Endothelial cell of umbilical vein (primary cell): Measurements from ENCODE around the gene ALKBH6. TPM values are rescaled to one million over a fixed set of nuclear protein-coding genes. Genes with fewer than 3 reads are reported as not detected.

Source experiments
- BruUV-seq: library from RNA; stranded (reverse); fragments of 400-500 nt; replicated peaks from 2 replicates; lab custom pipeline; 2021; lab: Mats Ljungman, UMichigan
- CTCF ChIA-PET: fragments of 300-600, 350-600 bp; sonication (Branson Sonifier 250); formaldehyde crosslinking; loops from one replicate; lab custom pipeline; 2021; ENCODE audit warnings: antibody characterized with exemption, inconsistent platforms; lab: Charles Lee
- POLR2A ChIA-PET: fragments of 300-600, 350-600 bp; sonication (Branson Sonifier 250); formaldehyde crosslinking; loops from one replicate; lab custom pipeline; 2021; ENCODE audit warnings: antibody characterized with exemption, inconsistent platforms; lab: Charles Lee
- DNase-seq: peaks from one replicate; pipeline ENCODE4 v3.0.0-alpha.2; 2011; ENCODE audit warnings: low read depth, low spot score
- FAIRE-seq: peaks from 2 replicates; lab custom pipeline; 2011; peaks lifted over from hg19 to GRCh38; lab: Jason Lieb, UNC
- H2AFZ ChIP-seq: 2 replicates; pipeline ENCODE4 v1.6.0; 2012; ENCODE audit warnings: low read depth, low read length, control low read depth, inconsistent platforms
- H3K27ac ChIP-seq: 2 replicates; pipeline ENCODE4 v1.5.1; 2011; ENCODE audit warnings: low read depth, mild to moderate bottlenecking, control low read depth, low read length, moderate library complexity; ENCODE audit not compliant: insufficient read depth
- H3K27me3 ChIP-seq, 2 experiments: 2 replicates each; pipeline versions ENCODE4 v1.6.0 to v1.6.1; 2011; ENCODE audit warnings: low read length in 2 of 2, mixed read lengths in 1 of 2; ENCODE audit not compliant: control insufficient read depth in 2 of 2, insufficient read depth in 2 of 2
- H3K36me3 ChIP-seq, 2 experiments: 2 replicates in 1 of 2; 3 replicates in 1 of 2; pipeline ENCODE4 v1.5.1; 2011; ENCODE audit warnings: low read length in 2 of 2, mild to moderate bottlenecking in 1 of 2, moderate library complexity in 1 of 2; ENCODE audit not compliant: control insufficient read depth in 2 of 2, insufficient read depth in 2 of 2; ENCODE audit errors: extremely low read depth in 1 of 2
- H3K4me1 ChIP-seq: 3 replicates; pipeline ENCODE4 v1.5.1; 2011; ENCODE audit warnings: mild to moderate bottlenecking, low read length; ENCODE audit not compliant: control insufficient read depth, insufficient read depth; ENCODE audit errors: extremely low read depth
- H3K4me2 ChIP-seq: 2 replicates; pipeline ENCODE4 v1.6.1; 2011; ENCODE audit warnings: low read length, control low read depth, mixed read lengths; ENCODE audit not compliant: insufficient read depth
- H3K4me3 ChIP-seq, 3 experiments: fragments of 200-600 bp in 1 of 3; sonication (generic), shearing (Covaris generic) in 1 of 3; replicated peaks in 1 of 3; 2 replicates each; pipeline ENCODE4 v1.5.1; 2011 to 2016; ENCODE audit warnings: control low read depth in 3 of 3, low read length in 3 of 3, mild to moderate bottlenecking in 2 of 3, inconsistent platforms in 1 of 3, low read depth in 1 of 3, moderate library complexity in 1 of 3; ENCODE audit not compliant: insufficient read depth in 1 of 3
- H3K79me2 ChIP-seq: 2 replicates; pipeline ENCODE4 v1.6.0; 2012; ENCODE audit warnings: low read length, inconsistent platforms; ENCODE audit not compliant: control insufficient read depth, insufficient read depth
- H3K9ac ChIP-seq: replicated peaks from 2 replicates; pipeline ENCODE3; 2011; ENCODE audit warnings: low read length, control low read depth; ENCODE audit not compliant: insufficient read depth; ENCODE audit errors: extremely low read depth
- H3K9me1 ChIP-seq: replicated peaks from 3 replicates; pipeline ENCODE4 v1.6.0; 2011; ENCODE audit warnings: mild to moderate bottlenecking, low read length; ENCODE audit not compliant: control insufficient read depth, insufficient read depth; ENCODE audit errors: extremely low read depth
- H3K9me3 ChIP-seq: replicated peaks from 2 replicates; pipeline ENCODE4 v1.5.1; 2012; ENCODE audit warnings: low read length, inconsistent platforms; ENCODE audit not compliant: control insufficient read depth, insufficient read depth
- H4K20me1 ChIP-seq: replicated peaks from 2 replicates; pipeline ENCODE3; 2011; ENCODE audit warnings: mild to moderate bottlenecking, low read length; ENCODE audit not compliant: control insufficient read depth, insufficient read depth; ENCODE audit errors: extremely low read depth
- EZH2 ChIP-seq: IDR thresholded peaks from 2 replicates; pipeline ENCODE4 v1.6.1; 2012; ENCODE audit warnings: borderline replicate concordance, low read depth, mild to moderate bottlenecking, moderate library complexity, low read length, inconsistent platforms; ENCODE audit not compliant: severe bottlenecking
- FOS ChIP-seq: IDR thresholded peaks from 2 replicates; pipeline ENCODE4 v1.6.1; 2011; ENCODE audit warnings: mild to moderate bottlenecking, low read length, moderate library complexity, borderline replicate concordance; ENCODE audit not compliant: insufficient read depth
- GATA2 ChIP-seq: IDR thresholded peaks from 2 replicates; pipeline ENCODE4 v1.7.0; 2011; ENCODE audit warnings: low read depth, mild to moderate bottlenecking, moderate library complexity, mixed read lengths, low read length; ENCODE audit not compliant: insufficient read length, insufficient read depth
- JUN ChIP-seq: IDR thresholded peaks from 2 replicates; pipeline ENCODE4 v1.6.1; 2011; ENCODE audit warnings: borderline replicate concordance, low read depth; ENCODE audit not compliant: insufficient read length, insufficient read depth
- MYC ChIP-seq: IDR thresholded peaks from one replicate; pipeline ENCODE4 v1.6.1; 2011; ENCODE audit warnings: mild to moderate bottlenecking, low read depth, low read length
- POLR2A ChIP-seq: IDR thresholded peaks from 2 replicates; pipeline ENCODE4 v1.6.1; 2012; ENCODE audit warnings: low read depth, mild to moderate bottlenecking, control low read depth, low read length
- POLR2AphosphoS5 ChIP-seq: IDR thresholded peaks from 2 replicates; pipeline ENCODE4 v1.6.1; 2012; ENCODE audit warnings: low read depth, mild to moderate bottlenecking, control low read depth, low read length, moderate library complexity; ENCODE audit not compliant: insufficient read depth
- dilution Hi-C: fragments of 300-500 bp; cut with MboI; formaldehyde crosslinking; loops from one replicate; pipeline ENCODE4 v1.15.0; 2019; ENCODE audit warnings: low sequenced_read_pairs; ENCODE audit not compliant: extremely low pct_ligation_motif_present
- intact Hi-C: fragments of 100-400 bp; cut with micrococcal nuclease; formaldehyde crosslinking; loops from one replicate; pipeline ENCODE4 v1.10.0; 2022
- polyA plus RNA-seq, 4 experiments: library from polyadenylated mRNA; depleted of rRNA in 3 of 4; stranded (reverse) in 3 of 4; unstranded in 1 of 4; fragments of >200 nt; gene quantifications; 2 replicates each; pipeline versions ENCODE4 v1.2.1 to v1.2.3, GENCODE V29; 2011 to 2012; ENCODE audit warnings: missing spikeins in 1 of 4
- total RNA-seq: library from RNA; stranded (reverse); gene quantifications from 2 replicates; pipeline ENCODE4 v1.2.3, GENCODE V29; 2021
- TF ChIP-seq, protein P1 (sequence below), 2 donors: IDR thresholded peaks; 1 replicate in 1 of 2; 2 replicates in 1 of 2; pipeline ENCODE4 v1.5.1; 2011; ENCODE audit warnings: low read length in 2 of 2, mild to moderate bottlenecking in 2 of 2, moderate library complexity in 2 of 2, control low read depth in 1 of 2, inconsistent platforms in 1 of 2, low read depth in 1 of 2; ENCODE audit not compliant: insufficient read depth in 1 of 2; ENCODE audit errors: extremely low read depth in 1 of 2
- TF ChIP-seq, protein P2 (sequence below): IDR thresholded peaks from 2 replicates; pipeline ENCODE4 v1.6.1; 2011; ENCODE audit not compliant: insufficient read depth, insufficient read length

The ALKBH6 gene
- total and polyA plus RNA-seq, 2 donors (not counting 3 experiments of a cell fraction or from before 2014, with no cell fraction given), result 17.3 to 26.7 TPM

DNA sequence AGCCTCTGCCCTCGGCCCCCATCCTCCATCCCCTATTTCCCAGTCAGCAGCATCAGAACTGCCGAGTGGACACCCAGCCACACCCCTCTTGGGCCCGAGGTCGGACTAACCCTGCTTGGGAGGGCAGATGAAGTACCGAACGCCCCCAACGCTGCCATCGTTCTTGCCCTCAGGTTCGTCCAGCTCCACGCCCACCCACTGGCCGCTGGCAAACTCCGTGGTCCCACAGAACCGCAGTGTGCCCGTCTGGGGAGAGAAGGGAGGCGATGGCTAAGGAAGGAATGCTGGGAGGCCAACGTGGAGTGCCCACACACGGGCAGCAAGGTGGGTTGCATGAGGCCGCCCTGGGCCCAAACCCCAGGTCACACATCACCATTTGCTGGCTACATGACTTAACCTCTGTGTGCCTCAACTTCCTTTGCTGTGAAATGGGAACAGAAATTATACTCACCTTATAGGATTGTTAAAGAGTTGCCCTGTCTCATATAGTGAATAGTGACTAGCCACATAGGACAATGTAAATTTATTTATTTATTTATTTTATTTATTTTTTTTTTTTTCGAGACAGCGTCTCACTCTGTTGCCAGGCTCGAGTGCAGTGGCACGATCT, 5.2 kb upstream of the ALKBH6 start:
- H3K4me3 ChIP-seq, result no peak overlapping the region
- intact Hi-C loops (no loop called here), dilution Hi-C loops (no loop called here)
- DNase-seq (no peak), FAIRE-seq (no peak)
- H4K20me1 ChIP-seq, result no peaks in the 10 kb centered on the region
- H3K27ac ChIP-seq, result no peak overlapping the region
- H3K4me1 ChIP-seq, result peaks cover 5% of the 10 kb centered on the region
- no peaks in the 10 kb centered on the region for H3K9me3 ChIP-seq
- H2AFZ ChIP-seq, result no peak overlapping the region
- ChIA-PET CTCF (no interaction called here), POLR2A (no interaction called here)
- no peaks in the 10 kb centered on the region for H3K9me1 ChIP-seq
- TF ChIP-seq FOS, result no peak
- no peak for TF ChIP-seq GATA2
- no peak for TF ChIP-seq EZH2
- TF ChIP-seq, protein P1, sequence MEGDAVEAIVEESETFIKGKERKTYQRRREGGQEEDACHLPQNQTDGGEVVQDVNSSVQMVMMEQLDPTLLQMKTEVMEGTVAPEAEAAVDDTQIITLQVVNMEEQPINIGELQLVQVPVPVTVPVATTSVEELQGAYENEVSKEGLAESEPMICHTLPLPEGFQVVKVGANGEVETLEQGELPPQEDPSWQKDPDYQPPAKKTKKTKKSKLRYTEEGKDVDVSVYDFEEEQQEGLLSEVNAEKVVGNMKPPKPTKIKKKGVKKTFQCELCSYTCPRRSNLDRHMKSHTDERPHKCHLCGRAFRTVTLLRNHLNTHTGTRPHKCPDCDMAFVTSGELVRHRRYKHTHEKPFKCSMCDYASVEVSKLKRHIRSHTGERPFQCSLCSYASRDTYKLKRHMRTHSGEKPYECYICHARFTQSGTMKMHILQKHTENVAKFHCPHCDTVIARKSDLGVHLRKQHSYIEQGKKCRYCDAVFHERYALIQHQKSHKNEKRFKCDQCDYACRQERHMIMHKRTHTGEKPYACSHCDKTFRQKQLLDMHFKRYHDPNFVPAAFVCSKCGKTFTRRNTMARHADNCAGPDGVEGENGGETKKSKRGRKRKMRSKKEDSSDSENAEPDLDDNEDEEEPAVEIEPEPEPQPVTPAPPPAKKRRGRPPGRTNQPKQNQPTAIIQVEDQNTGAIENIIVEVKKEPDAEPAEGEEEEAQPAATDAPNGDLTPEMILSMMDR (IDR thresholded peaks at IDR 0.05; ENCODE audit: extremely low read depth in 1 of 2, insufficient read depth in 1 of 2, low read depth in 1 of 2, low read length in 2 of 2), result no peak
- TF ChIP-seq JUN, result no peak
- no peak for TF ChIP-seq POLR2A
- TF ChIP-seq MYC, result no peak
- TF ChIP-seq, protein P2, sequence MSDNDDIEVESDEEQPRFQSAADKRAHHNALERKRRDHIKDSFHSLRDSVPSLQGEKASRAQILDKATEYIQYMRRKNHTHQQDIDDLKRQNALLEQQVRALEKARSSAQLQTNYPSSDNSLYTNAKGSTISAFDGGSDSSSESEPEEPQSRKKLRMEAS, result no peak
- TF ChIP-seq POLR2AphosphoS5, result no peak
- no TSS peak for BruUV-seq
- H3K27me3 ChIP-seq, result no peaks in the 10 kb centered on the region
- no peak overlapping the region for H3K4me2 ChIP-seq
- no peaks in the 10 kb centered on the region for H3K79me2 ChIP-seq
- H3K36me3 ChIP-seq, result peaks cover 0 to 22% of the 10 kb centered on the region in 2 experiments
- H3K9ac ChIP-seq, result no peak overlapping the region
